Esophagus muscularis mucosa (tissue), 3 donors: ENCODE data around the gene NAXE.

ENCODE experiments used
- CTCF ChIP-seq, 3 experiments: fragments of 200-600 bp in 2 of 3; fragments of 450-650 bp in 1 of 3; sonication (generic) in 2 of 3; IDR thresholded peaks; one replicate each; pipeline ENCODE4 v1.5.1; 2017 to 2019; ENCODE audit warnings: antibody characterized with exemption in 3 of 3, mild to moderate bottlenecking in 2 of 3, moderate library complexity in 1 of 3
- POLR2A ChIP-seq: fragments of 450-650 bp; IDR thresholded peaks from one replicate; pipeline ENCODE4 v1.6.1; 2017; ENCODE audit warnings: antibody characterized with exemption, moderate library complexity, mild to moderate bottlenecking, low read depth
- POLR2AphosphoS5 ChIP-seq, 2 donors: sonication (generic); formaldehyde crosslinking; IDR thresholded peaks; one replicate each; pipeline ENCODE4 v1.6.1; 2017; ENCODE audit warnings: antibody characterized with exemption in 2 of 2

GRCh38 chr1:156598125-156598524 is 6.5 kb downstream of the NAXE start:
- TF ChIP-seq CTCF (IDR thresholded peaks at IDR 0.05) (no peak), POLR2AphosphoS5 (IDR thresholded peaks at IDR 0.05) (no peak), POLR2A (no peak)
